ENCODE results near the gene PRSS33.

PRSS33 gene

DNA sequence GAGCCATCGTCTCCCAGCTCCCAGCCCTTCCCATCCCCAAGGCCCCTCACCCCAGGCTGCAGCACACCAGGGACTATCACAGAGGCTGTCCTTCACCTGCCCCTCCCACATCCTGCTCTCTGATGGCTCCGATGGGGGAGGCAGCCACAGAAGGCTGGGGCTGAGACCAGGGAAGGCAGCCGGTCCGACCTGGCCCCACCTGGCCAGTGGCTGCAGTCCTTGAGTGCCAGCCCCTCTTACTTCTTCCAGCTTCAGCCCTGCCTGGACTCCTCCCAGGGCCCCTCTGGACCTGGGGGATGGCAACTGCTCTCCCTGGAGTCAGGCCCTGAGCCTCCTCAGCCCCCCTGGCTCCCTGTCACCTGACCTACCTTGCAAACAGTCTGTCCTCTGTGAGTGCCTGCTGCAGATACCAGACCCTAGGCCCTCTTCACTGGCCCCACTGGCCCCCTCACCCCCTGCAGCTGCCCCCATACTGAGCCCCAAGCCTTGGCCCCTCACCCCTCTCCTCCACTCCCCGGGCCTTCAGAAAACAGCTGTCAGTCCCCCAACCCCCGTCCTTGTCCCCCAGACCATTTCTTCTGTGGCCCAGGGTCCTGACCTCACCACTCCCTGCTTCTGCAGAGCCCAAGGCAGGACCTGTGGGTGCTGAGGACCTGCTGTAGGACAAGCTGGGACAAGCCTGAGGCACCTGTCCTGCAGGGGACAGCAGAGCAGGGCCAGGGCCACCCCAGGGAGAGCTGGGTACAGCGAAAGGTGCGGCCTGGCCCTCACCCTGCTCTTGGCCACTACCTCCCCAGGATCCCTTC is 47.5 kb downstream of the PRSS33 start:
- DNase-seq = no peak

DNA sequence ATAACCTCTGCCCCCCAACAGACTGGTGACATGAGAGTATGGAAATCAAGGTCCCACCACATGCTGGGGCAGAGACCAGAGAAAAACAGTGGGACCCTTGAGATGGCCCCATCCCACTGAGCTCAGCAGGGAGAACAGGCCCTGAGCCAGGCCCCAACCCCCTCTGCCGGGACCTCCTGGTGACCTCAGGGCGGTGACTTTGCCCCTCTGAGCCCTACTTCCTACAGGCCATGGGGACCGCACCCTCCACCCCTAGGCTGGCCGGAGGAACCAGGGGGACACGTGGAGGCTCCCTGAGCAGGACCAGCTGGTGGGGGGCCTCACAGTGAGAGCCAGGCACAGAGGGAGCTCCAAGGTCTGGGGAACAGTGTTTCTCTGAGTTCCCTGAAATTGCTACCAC is 48.7 kb downstream of the PRSS33 start:
- no peak for DNase-seq

GRCh38 chr16:2737895-2738418 is 49.4 kb downstream of the PRSS33 start:
- DNase-seq = no peak

GRCh38 chr16:2737238-2737605 is 50.1 kb downstream of the PRSS33 start:
- no peak for DNase-seq

DNA sequence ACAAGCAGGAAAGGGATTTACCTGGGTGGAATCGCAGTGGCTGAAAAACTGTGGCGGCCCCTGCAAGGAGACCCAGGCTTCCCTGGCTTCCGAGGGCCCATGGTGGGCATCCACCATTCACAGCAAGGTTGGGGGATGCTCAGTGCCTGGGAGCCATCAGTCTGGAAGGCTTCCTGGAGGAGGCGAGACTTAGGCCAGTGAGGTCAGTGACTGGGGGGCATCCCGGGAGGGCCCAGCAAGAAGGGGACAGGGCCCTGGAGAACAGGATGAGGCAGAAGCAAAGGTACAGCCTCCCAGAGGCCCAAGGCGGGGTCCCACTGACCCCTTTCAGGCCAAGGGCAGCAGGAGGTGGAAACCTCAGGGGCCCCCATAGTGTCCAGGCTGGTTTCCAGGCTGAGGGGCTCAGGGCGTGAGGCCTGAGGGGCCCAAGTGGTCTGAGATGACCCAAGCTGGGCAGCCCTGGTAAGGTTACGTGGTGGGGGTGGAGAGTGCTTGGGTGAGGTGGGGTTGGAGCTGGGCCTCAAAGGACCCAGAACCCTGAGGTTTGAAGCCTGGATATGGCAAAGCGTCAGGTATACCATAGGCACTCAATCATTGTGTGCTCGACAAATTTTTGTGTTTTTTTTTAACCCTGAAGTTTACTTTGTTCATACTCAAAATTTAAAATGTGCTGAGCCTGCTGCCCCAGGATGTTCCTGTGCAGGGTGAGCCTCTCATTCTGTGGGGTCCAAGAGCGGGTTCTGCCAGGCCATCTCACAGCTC is 50.7 kb downstream of the PRSS33 start:
- DNase-seq = no peak

DNA sequence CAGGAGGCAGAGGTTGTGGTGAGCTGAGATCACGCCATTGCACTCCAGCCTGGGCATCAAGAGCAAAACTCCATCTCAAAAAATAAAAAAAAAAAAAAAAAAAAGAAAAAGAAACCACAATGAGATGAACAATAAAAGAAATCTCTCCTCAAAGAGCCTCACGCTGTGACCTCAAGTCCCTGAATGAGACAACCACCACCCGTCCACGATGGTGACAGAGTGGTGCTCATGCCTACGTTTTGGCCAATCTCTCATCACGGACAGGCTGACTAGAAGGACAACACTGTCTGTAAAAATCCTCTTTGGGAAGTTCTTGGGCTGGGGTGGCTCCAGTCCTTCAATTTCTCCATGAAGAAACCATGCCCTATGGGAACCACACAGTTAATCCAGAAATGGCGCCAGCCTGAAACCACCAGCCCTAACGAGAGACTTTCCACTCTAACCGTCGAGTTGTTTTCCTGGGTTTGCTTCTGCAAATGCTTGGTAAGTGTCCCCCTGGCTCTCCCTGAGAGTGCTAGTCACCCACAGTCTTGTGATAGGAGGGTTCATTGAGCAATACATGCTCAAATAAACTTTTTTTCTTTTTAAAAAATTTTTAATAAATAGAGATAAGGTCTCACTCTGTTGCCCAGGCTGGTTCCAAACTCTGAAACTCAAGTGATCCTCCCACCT is 52.4 kb downstream of the PRSS33 start:
- DNase-seq = no peak

Data from T-helper 1 cell (primary cell).